OCI-LY3 (cell line): ENCODE measurements around the gene ADGRB3.

Experiments
- H2AFZ ChIP-seq: fragments of 200-600, 300-600 bp; shearing (Covaris generic); 2 replicates; pipeline ENCODE4 v1.6.0; 2014; ENCODE audit warnings: antibody characterized with exemption, low read depth, low read length
- H3K27ac ChIP-seq: fragments of 200-600, 300-600 bp; sonication (generic); 2 replicates; pipeline ENCODE4 v1.5.1; 2014; ENCODE audit warnings: mild to moderate bottlenecking, low read length, moderate library complexity, mixed read lengths
- H3K27me3 ChIP-seq: fragments of 200-600, 300-600 bp; sonication (generic); 2 replicates; pipeline ENCODE4 v1.6.1; 2014; ENCODE audit warnings: low read depth, low read length, mixed read lengths
- H3K36me3 ChIP-seq: fragments of 200-600, 300-600 bp; sonication (generic); replicated peaks from 2 replicates; pipeline ENCODE3; 2014; ENCODE audit warnings: low read depth, low read length, mixed read lengths
- H3K4me1 ChIP-seq: fragments of 300-600, 200-600 bp; sonication (generic); 2 replicates; pipeline ENCODE4 v1.6.1; 2014; ENCODE audit warnings: low read length, mixed read lengths
- H3K4me2 ChIP-seq: fragments of 200-600, 300-600 bp; sonication (generic); 2 replicates; pipeline ENCODE4 v1.6.1; 2014; ENCODE audit warnings: low read length, mixed read lengths
- H3K4me3 ChIP-seq: fragments of 300-600, 200-600 bp; sonication (generic); 2 replicates; pipeline ENCODE4 v1.5.1; 2014; ENCODE audit warnings: antibody characterized with exemption, mild to moderate bottlenecking, low read length, moderate library complexity
- H3K79me2 ChIP-seq: fragments of 300-600, 200-600 bp; shearing (Covaris generic); 2 replicates; pipeline ENCODE4 v1.6.1; 2014; ENCODE audit warnings: mild to moderate bottlenecking, low read length, mixed read lengths
- H3K9ac ChIP-seq: fragments of 300-600, 200-600 bp; shearing (Covaris generic); 2 replicates; pipeline ENCODE4 v1.6.0; 2014; ENCODE audit warnings: mild to moderate bottlenecking, low read length, moderate library complexity
- H3K9me3 ChIP-seq: fragments of 200-600, 300-600 bp; shearing (Covaris generic); 2 replicates; pipeline ENCODE4 v1.6.1; 2014; ENCODE audit warnings: low read length, mixed read lengths; ENCODE audit not compliant: insufficient read depth
- H4K20me1 ChIP-seq: fragments of 200-600, 300-600 bp; sonication (generic); 2 replicates; pipeline ENCODE4 v1.6.1; 2016; ENCODE audit warnings: low read length, mixed read lengths; ENCODE audit not compliant: insufficient read depth
- EZH2phosphoT487 ChIP-seq: fragments of 200-600 bp; shearing (Covaris generic); IDR thresholded peaks from 2 replicates; pipeline ENCODE4 v1.6.1; 2018; ENCODE audit warnings: antibody characterized with exemption, mixed run types, low read depth
- TF ChIP-seq, protein P1 (sequence below): fragments of 200-600, 300-600 bp; sonication (generic); IDR thresholded peaks from 2 replicates; pipeline ENCODE4 v1.5.1; 2014; ENCODE audit warnings: antibody characterized with exemption, low read length, low read depth

Gene ADGRB3

DNA sequence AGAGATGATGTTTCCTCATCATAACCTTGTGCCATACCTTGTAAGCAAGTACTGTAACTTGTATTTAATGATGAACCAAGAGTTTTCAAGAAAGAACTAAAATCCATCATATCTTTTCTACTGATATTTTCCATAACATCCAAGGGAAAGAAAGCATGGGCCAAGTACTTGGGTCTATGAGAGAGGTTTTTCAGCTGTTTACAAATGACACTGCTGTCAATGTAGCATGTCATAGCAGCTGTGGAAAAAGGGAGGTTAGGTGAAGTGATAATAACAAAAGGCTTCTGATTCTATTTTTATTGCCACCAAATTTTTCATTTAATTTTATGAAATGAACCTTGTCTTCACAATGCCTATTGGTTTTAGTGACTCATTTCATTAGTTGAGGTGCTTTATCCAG, 679.4 kb downstream of the ADGRB3 start:
- no peak overlapping the region for H3K9ac ChIP-seq
- TF ChIP-seq, protein P1, sequence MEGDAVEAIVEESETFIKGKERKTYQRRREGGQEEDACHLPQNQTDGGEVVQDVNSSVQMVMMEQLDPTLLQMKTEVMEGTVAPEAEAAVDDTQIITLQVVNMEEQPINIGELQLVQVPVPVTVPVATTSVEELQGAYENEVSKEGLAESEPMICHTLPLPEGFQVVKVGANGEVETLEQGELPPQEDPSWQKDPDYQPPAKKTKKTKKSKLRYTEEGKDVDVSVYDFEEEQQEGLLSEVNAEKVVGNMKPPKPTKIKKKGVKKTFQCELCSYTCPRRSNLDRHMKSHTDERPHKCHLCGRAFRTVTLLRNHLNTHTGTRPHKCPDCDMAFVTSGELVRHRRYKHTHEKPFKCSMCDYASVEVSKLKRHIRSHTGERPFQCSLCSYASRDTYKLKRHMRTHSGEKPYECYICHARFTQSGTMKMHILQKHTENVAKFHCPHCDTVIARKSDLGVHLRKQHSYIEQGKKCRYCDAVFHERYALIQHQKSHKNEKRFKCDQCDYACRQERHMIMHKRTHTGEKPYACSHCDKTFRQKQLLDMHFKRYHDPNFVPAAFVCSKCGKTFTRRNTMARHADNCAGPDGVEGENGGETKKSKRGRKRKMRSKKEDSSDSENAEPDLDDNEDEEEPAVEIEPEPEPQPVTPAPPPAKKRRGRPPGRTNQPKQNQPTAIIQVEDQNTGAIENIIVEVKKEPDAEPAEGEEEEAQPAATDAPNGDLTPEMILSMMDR, result no peak
- TF ChIP-seq EZH2phosphoT487, result no peak
- no peaks in the 10 kb centered on the region for H3K79me2 ChIP-seq
- peaks cover under 1% of the 10 kb centered on the region; the same call in 1 of the 2 replicates for H3K4me1 ChIP-seq
- no peaks in the 10 kb centered on the region for H3K27me3 ChIP-seq
- no peak overlapping the region for H3K4me2 ChIP-seq
- H3K9me3 ChIP-seq, result no peaks in the 10 kb centered on the region
- no peak overlapping the region for H2AFZ ChIP-seq
- no peak overlapping the region for H3K4me3 ChIP-seq
- H4K20me1 ChIP-seq, result no peaks in the 10 kb centered on the region
- no peak overlapping the region for H3K27ac ChIP-seq
- no peaks in the 10 kb centered on the region for H3K36me3 ChIP-seq

DNA sequence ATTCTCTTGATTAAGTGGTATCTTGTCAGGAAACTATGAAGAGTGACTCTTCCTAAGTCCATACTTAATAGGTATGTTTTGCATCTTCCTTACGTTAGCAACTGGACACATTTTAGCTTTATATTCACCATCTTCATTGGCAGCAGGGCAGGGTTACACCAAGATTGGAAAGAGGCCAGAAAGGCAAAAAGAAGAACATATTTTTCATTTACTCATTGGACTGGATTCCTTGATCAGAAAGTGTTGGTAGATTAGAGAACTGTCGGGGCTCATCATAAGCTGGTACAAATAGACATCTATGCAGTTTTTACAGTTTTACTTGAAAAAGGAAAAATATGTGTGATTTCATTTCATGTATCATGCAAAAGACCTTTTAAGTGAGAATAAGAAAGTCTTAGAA, 696.8 kb downstream of the ADGRB3 start:
- no peaks in the 10 kb centered on the region for H3K79me2 ChIP-seq
- H3K4me1 ChIP-seq, result no peaks in the 10 kb centered on the region
- no peak overlapping the region for H3K9ac ChIP-seq
- no peaks in the 10 kb centered on the region for H4K20me1 ChIP-seq
- no peaks in the 10 kb centered on the region for H3K36me3 ChIP-seq
- no peaks in the 10 kb centered on the region for H3K27me3 ChIP-seq
- no peak overlapping the region for H3K4me2 ChIP-seq
- no peak overlapping the region for H2AFZ ChIP-seq
- H3K27ac ChIP-seq, result no peak overlapping the region
- TF ChIP-seq, protein P1, result no peak
- TF ChIP-seq EZH2phosphoT487, result no peak
- no peak overlapping the region for H3K4me3 ChIP-seq
- no peaks in the 10 kb centered on the region for H3K9me3 ChIP-seq

DNA sequence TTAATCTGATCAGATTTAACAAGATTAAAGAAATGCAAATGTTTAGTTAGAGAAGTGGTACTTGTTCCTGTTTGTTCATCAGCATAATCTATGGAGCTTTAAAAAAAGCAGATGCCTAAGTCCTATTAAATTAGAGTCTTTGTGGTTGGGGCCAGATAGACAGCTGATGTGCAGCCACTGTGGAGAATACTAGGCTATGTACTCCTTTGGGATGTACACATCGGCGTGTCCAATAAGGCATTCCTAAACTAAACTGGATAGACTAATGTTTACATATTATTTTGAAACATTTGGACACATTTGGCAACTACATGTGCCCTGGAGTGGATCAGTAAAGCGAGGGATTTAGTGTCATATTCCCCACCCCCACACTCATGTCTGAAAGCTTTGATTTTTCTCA, 702.2 kb downstream of the ADGRB3 start:
- no peak overlapping the region for H2AFZ ChIP-seq
- no peaks in the 10 kb centered on the region for H3K9me3 ChIP-seq
- TF ChIP-seq EZH2phosphoT487, result no peak
- TF ChIP-seq, protein P1, result no peak
- H3K27ac ChIP-seq, result no peak overlapping the region
- H3K79me2 ChIP-seq, result no peaks in the 10 kb centered on the region
- H3K9ac ChIP-seq, result no peak overlapping the region
- no peak overlapping the region for H3K4me2 ChIP-seq
- H4K20me1 ChIP-seq, result no peaks in the 10 kb centered on the region
- H3K36me3 ChIP-seq, result no peaks in the 10 kb centered on the region
- no peak overlapping the region for H3K4me3 ChIP-seq
- H3K27me3 ChIP-seq, result no peaks in the 10 kb centered on the region
- peaks cover 7% of the 10 kb centered on the region; the same call in 1 of the 2 replicates for H3K4me1 ChIP-seq

DNA sequence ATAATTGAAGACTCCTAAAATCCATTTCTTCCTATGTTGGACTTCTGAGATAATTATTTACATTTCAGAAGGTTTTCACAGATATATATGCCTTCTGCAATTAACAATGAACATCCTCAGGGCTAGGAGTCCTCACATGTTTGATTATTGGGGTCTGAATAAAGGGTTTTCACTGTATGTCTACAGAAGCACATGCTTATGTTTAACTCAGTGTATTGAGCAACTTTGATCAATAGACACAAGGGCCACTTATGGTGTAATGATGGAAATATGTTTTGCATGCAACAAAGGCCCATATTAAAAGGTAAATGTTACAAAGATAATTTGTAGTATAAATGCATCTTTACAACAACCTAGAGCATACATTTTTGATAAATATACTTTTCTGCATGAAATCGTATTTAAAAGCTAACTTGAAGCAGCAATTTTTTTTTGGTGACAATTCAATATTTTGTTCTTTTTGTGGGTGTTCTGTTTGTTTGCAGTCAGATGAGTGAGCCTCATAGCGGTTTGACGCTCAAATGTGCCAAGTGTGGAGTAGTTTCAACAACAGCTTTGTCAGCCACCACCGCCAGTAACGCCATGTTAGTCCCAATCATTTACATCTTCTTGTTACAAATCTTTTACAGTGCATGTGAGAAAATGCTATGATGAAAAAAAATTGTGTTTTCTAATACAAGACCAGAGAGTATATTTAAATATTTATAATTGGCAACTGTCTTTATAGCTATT, 703.5 kb downstream of the ADGRB3 start:
- Histone ChIP-seq H3K4me3 (no peak overlapping the region), H3K9me3 (no peaks in the 10 kb centered on the region), H3K36me3 (no peaks in the 10 kb centered on the region), H3K79me2 (no peaks in the 10 kb centered on the region), H4K20me1 (no peaks in the 10 kb centered on the region), H2AFZ (no peak overlapping the region), H3K27me3 (no peaks in the 10 kb centered on the region), H3K4me1 (peaks cover 7% of the 10 kb centered on the region; the same call in 1 of the 2 replicates), H3K4me2 (no peak overlapping the region), H3K27ac (no peak overlapping the region), H3K9ac (no peak overlapping the region)
- no peak for TF ChIP-seq EZH2phosphoT487
- TF ChIP-seq, protein P1, result no peak
